HFFc6 (cell line): ENCODE data around the gene FBRSL1. TPM values are rescaled to one million over a fixed set of nuclear protein-coding genes. Genes with fewer than 3 reads are reported as not detected.
"Not testable (repeated sequence)": the region's sequence is repeated elsewhere in the genome, so short reads cannot be mapped to it uniquely, and the experiment has no call there.

Source experiments
- DNase-seq: peaks from one replicate; pipeline ENCODE4 v3.0.0-alpha.2; 2018
- H3K27ac Mint-ChIP-seq: 2 replicates; pipeline ENCODE4 v1.8.0; 2020; ENCODE audit warnings: mild to moderate bottlenecking, mixed read lengths
- H3K27me3 Mint-ChIP-seq: 2 replicates; pipeline ENCODE4 v1.8.0; 2021; ENCODE audit warnings: mild to moderate bottlenecking, moderate library complexity, mixed read lengths; ENCODE audit not compliant: insufficient read depth
- H3K36me3 Mint-ChIP-seq: 2 replicates; pipeline ENCODE4 v1.8.0; 2021; ENCODE audit warnings: low read depth, mixed read lengths
- H3K4me1 Mint-ChIP-seq: 2 replicates; pipeline ENCODE4 v1.8.0; 2020; ENCODE audit warnings: low read depth, mixed read lengths
- H3K4me3 Mint-ChIP-seq: 2 replicates; pipeline ENCODE4 v1.8.0; 2020; ENCODE audit warnings: mild to moderate bottlenecking, moderate library complexity, mixed read lengths
- H3K9me3 Mint-ChIP-seq: 2 replicates; pipeline ENCODE4 v1.8.0; 2020; ENCODE audit warnings: mild to moderate bottlenecking, mixed read lengths
- total RNA-seq, 6 experiments: library from RNA; stranded (reverse); fragmentation: NEBNext Ultra II Directional; extraction: Animal tissue kit (Norgen Biotek cat#: 25700); gene quantifications; 2 replicates in 1 of 6; 3 replicates in 5 of 6; pipeline ENCODE4 v1.2.3, GENCODE V29; 2021
- TF ChIP-seq, protein P1 (sequence below): fragments of 200-600 bp; sonication (generic); IDR thresholded peaks from 2 replicates; pipeline ENCODE4 v1.5.0; 2021; ENCODE audit warnings: antibody characterized with exemption, mild to moderate bottlenecking

FBRSL1 gene
- total RNA-seq, 6 experiments from 2014 or later: 25.1 to 34.0 (median 30.1) TPM

DNA sequence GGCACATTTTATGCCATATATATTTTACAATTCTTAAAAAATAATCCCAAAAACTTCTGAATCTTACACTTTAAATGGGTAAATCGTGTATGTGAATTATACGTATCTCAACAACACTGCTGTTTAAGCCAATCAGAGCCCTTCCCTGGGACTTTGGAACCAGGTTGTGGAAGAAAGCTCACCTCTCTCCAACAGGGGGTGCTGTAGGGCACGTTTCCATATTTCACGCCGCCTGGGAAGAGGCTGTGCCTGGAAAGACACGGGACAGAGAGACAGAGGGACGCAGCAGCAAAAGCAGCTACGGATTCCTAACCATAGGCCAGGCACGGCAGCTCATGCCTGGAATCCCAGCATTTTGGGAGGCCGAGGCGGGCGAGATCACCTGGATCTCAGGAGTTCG, 29.4 kb upstream of the FBRSL1 start:
- Mint-ChIP-seq H3K4me3 (no peak overlapping the region), H3K27me3 (peaks cover 5% of the 10 kb centered on the region), H3K9me3 (peaks cover 7% of the 10 kb centered on the region), H3K4me1 (no peaks in the 10 kb centered on the region), H3K36me3 (peaks cover 5% of the 10 kb centered on the region; the same call in 1 of the 2 replicates), H3K27ac (no peak overlapping the region)
- TF ChIP-seq, protein P1, sequence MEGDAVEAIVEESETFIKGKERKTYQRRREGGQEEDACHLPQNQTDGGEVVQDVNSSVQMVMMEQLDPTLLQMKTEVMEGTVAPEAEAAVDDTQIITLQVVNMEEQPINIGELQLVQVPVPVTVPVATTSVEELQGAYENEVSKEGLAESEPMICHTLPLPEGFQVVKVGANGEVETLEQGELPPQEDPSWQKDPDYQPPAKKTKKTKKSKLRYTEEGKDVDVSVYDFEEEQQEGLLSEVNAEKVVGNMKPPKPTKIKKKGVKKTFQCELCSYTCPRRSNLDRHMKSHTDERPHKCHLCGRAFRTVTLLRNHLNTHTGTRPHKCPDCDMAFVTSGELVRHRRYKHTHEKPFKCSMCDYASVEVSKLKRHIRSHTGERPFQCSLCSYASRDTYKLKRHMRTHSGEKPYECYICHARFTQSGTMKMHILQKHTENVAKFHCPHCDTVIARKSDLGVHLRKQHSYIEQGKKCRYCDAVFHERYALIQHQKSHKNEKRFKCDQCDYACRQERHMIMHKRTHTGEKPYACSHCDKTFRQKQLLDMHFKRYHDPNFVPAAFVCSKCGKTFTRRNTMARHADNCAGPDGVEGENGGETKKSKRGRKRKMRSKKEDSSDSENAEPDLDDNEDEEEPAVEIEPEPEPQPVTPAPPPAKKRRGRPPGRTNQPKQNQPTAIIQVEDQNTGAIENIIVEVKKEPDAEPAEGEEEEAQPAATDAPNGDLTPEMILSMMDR: peak; percentile 51
- no peak for DNase-seq

DNA sequence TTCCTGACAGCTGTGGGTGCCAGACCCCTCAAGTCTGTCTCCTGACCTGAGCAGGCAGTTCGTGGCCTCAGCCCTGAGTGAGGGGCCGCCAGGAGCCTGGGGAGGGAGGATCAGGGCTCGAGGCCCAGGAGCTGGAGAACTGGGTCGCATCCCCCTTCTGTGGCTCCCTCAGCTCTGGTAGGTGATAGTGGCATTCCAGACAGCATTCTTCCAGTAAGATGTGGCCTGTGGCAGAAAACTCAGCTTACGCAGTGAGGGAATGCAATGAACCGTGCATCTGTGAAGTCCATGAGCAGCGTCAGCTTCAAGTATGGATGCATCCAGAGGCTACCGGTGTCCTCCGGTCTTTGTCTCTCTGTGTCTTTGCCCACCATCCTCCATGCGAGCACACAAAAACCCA, 28.4 kb upstream of the FBRSL1 start:
- TF ChIP-seq, protein P1: no peak
- DNase-seq: no peak

DNA sequence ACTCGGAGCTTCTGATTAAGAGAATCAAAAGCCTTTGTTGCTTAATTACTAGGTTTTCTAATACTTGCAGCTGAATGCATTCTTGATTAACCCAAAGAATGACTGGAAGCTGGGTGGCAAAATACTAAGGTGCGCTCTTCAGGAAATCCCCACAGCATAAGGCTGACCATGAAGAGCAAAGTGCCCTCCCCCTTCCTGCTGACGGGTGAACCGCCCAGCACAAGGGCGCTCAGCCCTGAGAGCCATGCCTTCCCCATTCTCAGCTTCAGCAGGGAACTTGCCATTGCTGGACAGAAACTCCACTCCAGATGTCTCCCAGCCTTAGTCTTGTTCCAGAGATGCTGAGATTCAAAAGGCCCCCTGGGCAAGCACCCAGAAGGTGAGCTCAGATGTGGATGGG, 27.2 kb upstream of the FBRSL1 start:
- H3K4me1 Mint-ChIP-seq: no peaks in the 10 kb centered on the region
- TF ChIP-seq, protein P1: no peak
- H3K27me3 Mint-ChIP-seq: peaks cover 5% of the 10 kb centered on the region; the same call in 1 of the 2 replicates
- DNase-seq: no peak
- no peaks in the 10 kb centered on the region for H3K36me3 Mint-ChIP-seq
- H3K27ac Mint-ChIP-seq: no peak overlapping the region
- H3K9me3 Mint-ChIP-seq: 0 out of 2 replicates have a peak, but pooled peaks cover 4% of the 10 kb centered on the region
- H3K4me3 Mint-ChIP-seq: no peak overlapping the region

More for the DNA sequence above, 28.4 kb upstream of the FBRSL1 start:
- Mint-ChIP-seq H3K4me1 (no peaks in the 10 kb centered on the region), H3K27me3 (peaks cover 5% of the 10 kb centered on the region; the same call in 1 of the 2 replicates), H3K27ac (no peak overlapping the region), H3K9me3 (0 out of 2 replicates have a peak, but pooled peaks cover 4% of the 10 kb centered on the region), H3K36me3 (no peaks in the 10 kb centered on the region), H3K4me3 (no peak overlapping the region)

DNA sequence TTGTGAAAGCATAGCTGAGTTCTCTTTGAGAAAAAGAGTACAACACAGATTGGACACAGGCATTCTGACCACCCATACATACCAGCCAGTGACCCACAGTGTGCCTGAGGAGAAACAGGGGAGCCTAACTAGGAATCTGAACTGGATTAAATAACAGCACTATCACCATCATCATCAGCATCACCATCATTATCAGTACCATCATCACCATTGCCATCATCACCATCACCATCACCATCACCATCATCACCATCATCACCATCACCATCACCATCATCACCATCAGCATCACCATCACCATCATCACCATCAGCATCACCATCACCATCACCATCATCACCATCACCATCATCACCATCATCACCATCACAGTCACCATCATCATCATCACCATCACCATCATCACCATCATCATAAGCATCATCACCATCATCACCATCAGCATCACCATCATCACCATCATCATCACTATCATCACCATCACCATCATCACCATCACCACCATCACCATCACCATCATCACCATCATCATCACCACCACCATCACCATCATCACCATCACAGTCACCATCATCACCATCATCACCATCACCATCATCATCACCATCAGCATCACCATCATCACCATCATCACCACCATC, 26.5 kb upstream of the FBRSL1 start:
- not testable (repeated sequence) for H3K36me3 Mint-ChIP-seq, H3K4me1 Mint-ChIP-seq, H3K4me3 Mint-ChIP-seq, DNase-seq, H3K9me3 Mint-ChIP-seq, H3K27me3 Mint-ChIP-seq, H3K27ac Mint-ChIP-seq

DNA sequence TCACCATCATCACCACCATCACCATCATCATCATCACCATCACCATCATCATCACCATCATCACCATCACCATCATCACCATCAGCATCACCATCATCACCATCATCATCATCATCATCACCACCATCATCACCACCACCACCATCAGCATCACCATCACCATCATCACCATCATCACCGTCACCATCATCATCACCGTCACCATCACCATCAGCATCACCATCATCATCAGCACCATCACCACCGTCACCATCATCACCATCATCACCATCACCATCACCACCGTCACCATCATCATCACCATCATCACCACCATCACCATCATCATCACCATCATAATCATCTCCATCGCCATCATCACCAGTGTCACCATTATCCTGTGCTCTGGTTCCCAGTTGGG, 25.6 kb upstream of the FBRSL1 start:
- H3K36me3 Mint-ChIP-seq, H3K4me1 Mint-ChIP-seq, H3K27ac Mint-ChIP-seq, H3K4me3 Mint-ChIP-seq, H3K9me3 Mint-ChIP-seq, DNase-seq: not testable (repeated sequence)
- H3K27me3 Mint-ChIP-seq: peaks cover 12% of the 10 kb centered on the region; the same call in 1 of the 2 replicates

DNA sequence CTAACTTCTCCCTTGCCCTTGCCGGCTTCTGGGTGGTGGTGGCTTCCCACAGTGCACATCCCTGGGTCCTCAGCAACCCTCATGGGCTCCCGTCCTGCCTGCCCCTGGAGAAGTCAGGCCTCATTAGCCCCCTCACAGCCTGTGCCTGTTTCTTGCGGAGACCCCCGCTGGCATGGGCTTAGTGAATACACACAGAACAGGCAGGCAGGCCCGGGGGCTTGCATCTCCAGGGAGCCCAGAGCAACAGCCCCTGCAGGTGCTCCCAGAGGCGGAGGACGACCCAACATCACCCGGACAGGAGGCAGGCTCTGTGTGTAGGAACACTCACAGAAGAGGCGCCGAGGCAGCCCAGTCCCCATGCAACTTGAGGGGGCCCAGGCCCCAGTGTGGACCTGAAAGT, 25.1 kb upstream of the FBRSL1 start:
- peaks cover 12% of the 10 kb centered on the region; the same call in 1 of the 2 replicates for H3K27me3 Mint-ChIP-seq
- H3K27ac Mint-ChIP-seq: no peak overlapping the region
- no peak for DNase-seq
- H3K9me3 Mint-ChIP-seq: 0 out of 2 replicates have a peak, but pooled peaks cover 4% of the 10 kb centered on the region
- TF ChIP-seq, protein P1: no peak
- no peaks in the 10 kb centered on the region for H3K36me3 Mint-ChIP-seq
- no peaks in the 10 kb centered on the region for H3K4me1 Mint-ChIP-seq
- H3K4me3 Mint-ChIP-seq: no peak overlapping the region
